HCT116 (cell line): ENCODE measurements around the gene MARVELD1. TPM values are rescaled to one million over a fixed set of nuclear protein-coding genes. Genes with fewer than 3 reads are reported as not detected.

Source experiments
- ATAC-seq: fragments of 200-7000 bp; cut with Tn5 transposase; 2 replicates; pipeline ENCODE4 v1.9.1; 2020; ENCODE audit warnings: mild to moderate bottlenecking, moderate library complexity
- BruUV-seq: library from RNA; stranded (reverse); fragments of 400-500 nt; replicated peaks from 2 replicates; lab custom pipeline; 2021; lab: Mats Ljungman, UMichigan
- CTCF ChIA-PET: fragments of 300-600 bp; sonication (Branson Sonifier 250); formaldehyde crosslinking; loops from one replicate; lab custom pipeline; 2021; ENCODE audit warnings: antibody characterized with exemption; lab: Charles Lee
- POLR2A ChIA-PET: fragments of 300-600, 350-600 bp; sonication (Branson Sonifier 250); formaldehyde crosslinking; loops from one replicate; lab custom pipeline; 2021; ENCODE audit warnings: antibody characterized with exemption; lab: Charles Lee
- RAD21 ChIA-PET, 2 experiments: fragments of 300-600 bp; sonication (Branson Sonifier 250); formaldehyde crosslinking; loops; one replicate each; lab custom pipeline; 2023; ENCODE audit warnings: low total read pairs in 2 of 2; ENCODE audit not compliant: uncharacterized antibody in 2 of 2, unreplicated experiment in 2 of 2, low non-redundant PET in 1 of 2; lab: Charles Lee
- DNase-seq: peaks from one replicate; pipeline ENCODE4 v3.0.0-alpha.2; 2010; ENCODE audit warnings: low read depth, low spot score
- H2AFZ ChIP-seq: fragments of 200-600 bp; shearing (Covaris generic), sonication (generic); 2 replicates; pipeline ENCODE4 v1.6.1; 2017; ENCODE audit warnings: low read depth, mixed run types, mixed read lengths, antibody characterized with exemption, low read length; ENCODE audit not compliant: poor library complexity, severe bottlenecking
- H3K27ac ChIP-seq: 2 replicates; pipeline ENCODE4 v1.5.1; 2012; ENCODE audit warnings: low read depth, low read length
- H3K27me3 ChIP-seq: fragments of 200-600 bp; sonication (generic); 2 replicates; pipeline ENCODE4 v1.6.1; 2016; ENCODE audit warnings: mixed run types, low read length, mixed read lengths; ENCODE audit not compliant: insufficient read depth
- H3K36me3 ChIP-seq, 2 experiments: fragments of 200-500 bp in 1 of 2; fragments of 200-600 bp in 1 of 2; sonication (Bioruptor generic) in 1 of 2; sonication (generic) in 1 of 2; 2 replicates each; pipeline versions ENCODE4 v1.5.1 to v1.6.1; 2014 to 2016; ENCODE audit warnings: low read length in 2 of 2, inconsistent platforms in 1 of 2, mixed read lengths in 1 of 2, mixed run types in 1 of 2; ENCODE audit not compliant: insufficient read depth in 2 of 2, control insufficient read depth in 1 of 2
- H3K4me1 ChIP-seq, 2 experiments: fragments of 200-600 bp in 1 of 2; sonication (generic) in 1 of 2; 2 replicates each; pipeline versions ENCODE4 v1.5.1 to v1.6.1; 2012 to 2017; ENCODE audit warnings: low read length in 2 of 2, inconsistent platforms in 1 of 2, mild to moderate bottlenecking in 1 of 2, mixed read lengths in 1 of 2, mixed run types in 1 of 2, moderate library complexity in 1 of 2; ENCODE audit not compliant: insufficient read depth in 2 of 2, control insufficient read depth in 1 of 2
- H3K4me2 ChIP-seq: fragments of 200-600 bp; sonication (generic); 2 replicates; pipeline ENCODE4 v1.6.1; 2017; ENCODE audit warnings: mixed run types, low read length, mixed read lengths
- H3K4me3 ChIP-seq, 2 experiments: fragments of 200-600 bp in 1 of 2; sonication (generic) in 1 of 2; replicated peaks in 1 of 2; 2 replicates each; pipeline ENCODE4 v1.5.1; 2011 to 2016; ENCODE audit warnings: low read length in 2 of 2, control low read depth in 1 of 2, low read depth in 1 of 2, mild to moderate bottlenecking in 1 of 2, mixed read lengths in 1 of 2, mixed run types in 1 of 2
- H3K79me2 ChIP-seq: fragments of 200-600 bp; sonication (generic); 2 replicates; pipeline ENCODE4 v1.6.1; 2017; ENCODE audit warnings: mild to moderate bottlenecking, mixed run types, low read length, moderate library complexity, mixed read lengths; ENCODE audit not compliant: insufficient read depth
- H3K9ac ChIP-seq: fragments of 200-600 bp; sonication (generic); 2 replicates; pipeline ENCODE4 v1.6.1; 2016; ENCODE audit warnings: low read length, mixed read lengths
- H3K9me2 ChIP-seq: fragments of 200-600 bp; sonication (generic), shearing (Covaris generic); 2 replicates; pipeline ENCODE4 v1.6.1; 2017; ENCODE audit warnings: mixed run types, mild to moderate bottlenecking, moderate library complexity; ENCODE audit not compliant: insufficient read depth
- H3K9me3 ChIP-seq, 2 experiments: fragments of 200-500 bp in 1 of 2; fragments of 200-600 bp in 1 of 2; sonication (Bioruptor generic) in 1 of 2; sonication (generic) in 1 of 2; 2 replicates each; pipeline ENCODE4 v1.6.1; 2014 to 2017; ENCODE audit warnings: low read length in 2 of 2, mixed read lengths in 2 of 2, inconsistent platforms in 1 of 2, low read depth in 1 of 2, mild to moderate bottlenecking in 1 of 2, mixed run types in 1 of 2, moderate library complexity in 1 of 2; ENCODE audit not compliant: control insufficient read depth in 1 of 2, insufficient read depth in 1 of 2
- H4K20me1 ChIP-seq: fragments of 200-600 bp; sonication (generic), shearing (Covaris generic); 2 replicates; pipeline ENCODE4 v1.6.1; 2017; ENCODE audit warnings: mixed run types, mild to moderate bottlenecking, moderate library complexity; ENCODE audit not compliant: insufficient read depth
- CBX3 ChIP-seq: IDR thresholded peaks from 2 replicates; pipeline ENCODE4 v1.6.1; 2012; ENCODE audit warnings: low read depth
- CEBPB ChIP-seq: IDR thresholded peaks from 2 replicates; pipeline ENCODE4 v1.6.1; 2012; ENCODE audit warnings: low read depth
- CTCF ChIP-seq, 3 experiments: fragments of 200-600 bp in 1 of 3; sonication (generic) in 1 of 3; IDR thresholded peaks in 2 of 3; conservative IDR thresholded peaks in 1 of 3; 2 replicates each; pipeline ENCODE4 v1.5.1; 2012 to 2017; ENCODE audit warnings: low read depth in 2 of 3, low read length in 2 of 3, antibody characterized with exemption in 1 of 3, borderline replicate concordance in 1 of 3, control low read depth in 1 of 3, mild to moderate bottlenecking in 1 of 3, mixed read lengths in 1 of 3, mixed run types in 1 of 3, moderate library complexity in 1 of 3; ENCODE audit not compliant: insufficient read depth in 1 of 3
- EGR1 ChIP-seq: IDR thresholded peaks from 2 replicates; pipeline ENCODE4 v1.6.1; 2012; ENCODE audit warnings: low read depth
- ELF1 ChIP-seq: IDR thresholded peaks from 2 replicates; pipeline ENCODE4 v1.6.1; 2012; ENCODE audit warnings: low read depth, borderline replicate concordance
- EZH2phosphoT487 ChIP-seq: fragments of 200-600 bp; IDR thresholded peaks from 2 replicates; pipeline ENCODE4 v1.6.1; 2018; ENCODE audit warnings: antibody characterized with exemption, borderline replicate concordance
- FOSL1 ChIP-seq: IDR thresholded peaks from 2 replicates; pipeline ENCODE4 v1.6.1; 2012; ENCODE audit warnings: low read depth
- JUND ChIP-seq: IDR thresholded peaks from 2 replicates; pipeline ENCODE4 v1.6.1; 2012
- MAX ChIP-seq: IDR thresholded peaks from 2 replicates; pipeline ENCODE4 v1.6.1; 2012
- POLR2A ChIP-seq: IDR thresholded peaks from 2 replicates; pipeline ENCODE4 v1.7.0; 2011; ENCODE audit warnings: borderline replicate concordance; ENCODE audit not compliant: insufficient read depth, insufficient read length; ENCODE audit errors: extremely low read depth
- RAD21 ChIP-seq: IDR thresholded peaks from 2 replicates; pipeline ENCODE4 v1.6.1; 2012; ENCODE audit warnings: low read depth, mild to moderate bottlenecking
- REST ChIP-seq: IDR thresholded peaks from 2 replicates; pipeline ENCODE4 v1.6.1; 2012; ENCODE audit warnings: low read depth
- SIN3A ChIP-seq: IDR thresholded peaks from 2 replicates; pipeline ENCODE4 v1.6.1; 2012; ENCODE audit warnings: low read depth
- SP1 ChIP-seq: IDR thresholded peaks from 2 replicates; pipeline ENCODE4 v1.6.1; 2012; ENCODE audit warnings: low read depth
- TCF7L2 ChIP-seq: IDR thresholded peaks from 2 replicates; pipeline ENCODE4 v1.7.0; 2011; ENCODE audit warnings: borderline replicate concordance, inconsistent platforms; ENCODE audit not compliant: insufficient read depth, insufficient read length; ENCODE audit errors: extremely low read depth
- YY1 ChIP-seq: IDR thresholded peaks from 2 replicates; pipeline ENCODE4 v1.6.1; 2011; ENCODE audit warnings: low read length, low read depth, moderate library complexity, mild to moderate bottlenecking; ENCODE audit not compliant: insufficient replicate concordance; ENCODE audit errors: extremely low read depth
- ZBTB33 ChIP-seq: IDR thresholded peaks from 2 replicates; pipeline ENCODE4 v1.6.1; 2011; ENCODE audit warnings: mild to moderate bottlenecking, low read length, moderate library complexity; ENCODE audit not compliant: insufficient replicate concordance; ENCODE audit errors: extremely low read depth
- ZNF274 ChIP-seq: fragments of 200-500 bp; sonication (Bioruptor generic); IDR thresholded peaks from 2 replicates; pipeline ENCODE4 v1.6.1; 2014; ENCODE audit warnings: mild to moderate bottlenecking, low read depth, low read length, inconsistent platforms
- intact Hi-C: fragments of 100-400 bp; cut with micrococcal nuclease; formaldehyde crosslinking; loops from 2 replicates; pipeline ENCODE4 v1.10.0; 2022
- total RNA-seq: library from RNA; stranded (reverse); gene quantifications from one replicate; pipeline ENCODE4 v1.2.1, GENCODE V29; 2021; ENCODE audit not compliant: unreplicated experiment

Gene MARVELD1
- total RNA-seq, 1 experiment from 2014 or later = 36.1 TPM

GRCh38 chr10:97686962-97687784, 26.4 kb upstream of the MARVELD1 start, which contains the start of gene AVPI1:
AVPI1 (minus strand) TSS chr10:97687241; CDS start chr10:97679905, 7,336 bp downstream.
- ChIA-PET RAD21 (interaction anchor here in 1 of 2 experiments (0.6 to 1.1 kb wide), 2 partner anchors 12 to 46 kb away, joined by 3 to 4 read pairs; no protein-coding TSS in a partner anchor), POLR2A (interaction anchor here (0.5 to 2.7 kb wide), 13 partner anchors 10 to 755 kb away, joined by 3 to 15 read pairs (median 3); partner anchors contain the start of genes MARVELD1 and ZFYVE27), CTCF (interaction anchor here (0.9 to 3.1 kb wide), 12 partner anchors 10 to 354 kb away, joined by 3 to 27 read pairs (median 6); partner anchors contain the start of genes ANKRD2, MARVELD1 and ZFYVE27)
- DNase-seq (peak; percentile 96), ATAC-seq (peak; percentile 87)
- peak within 1 kb of the TSS; percentile 93 for H3K9ac ChIP-seq
- no TSS peak for BruUV-seq
- intact Hi-C loops = no loop called here
- no peaks in the 10 kb centered on the region for H3K27me3 ChIP-seq
- no peaks in the 10 kb centered on the region for H3K9me3 ChIP-seq
- H3K36me3 ChIP-seq = no peaks in the 10 kb centered on the region
- no peaks in the 10 kb centered on the region for H4K20me1 ChIP-seq
- no peak within 1 kb of the TSS for H2AFZ ChIP-seq
- peaks cover 44% of the 10 kb centered on the region for H3K79me2 ChIP-seq
- H3K9me2 ChIP-seq = no peaks in the 10 kb centered on the region
- H3K4me2 ChIP-seq = peak within 1 kb of the TSS; percentile 97
- peaks cover 47 to 67% of the 10 kb centered on the region in 2 experiments for H3K4me1 ChIP-seq
- H3K27ac ChIP-seq = peak within 1 kb of the TSS; percentile 74
- peak within 1 kb of the TSS; percentile 73 to 90 for H3K4me3 ChIP-seq
- TF ChIP-seq SIN3A = peak; percentile 81
- peak; percentile 94 for TF ChIP-seq SP1
- no peak for TF ChIP-seq ZBTB33
- TF ChIP-seq ELF1 = no peak
- TF ChIP-seq CBX3 = peak; percentile 58
- peak; percentile 100 for TF ChIP-seq EGR1
- peak; percentile 99 for TF ChIP-seq MAX
- peak; percentile 59 for TF ChIP-seq TCF7L2
- no peak for TF ChIP-seq EZH2phosphoT487
- peak; percentile 49; the same call in 1 of the 2 replicates for TF ChIP-seq JUND
- no peak for TF ChIP-seq REST
- TF ChIP-seq POLR2A = peak; percentile 56
- TF ChIP-seq YY1 = peak; percentile 56
- no peak for TF ChIP-seq FOSL1
- no peak for TF ChIP-seq ZNF274
- no peak for TF ChIP-seq CTCF (IDR thresholded peaks at IDR 0.05 in 2 of 3, conservative IDR thresholded peaks at IDR 0.05 in 1 of 3; ENCODE audit: borderline replicate concordance in 1 of 3, insufficient read depth in 1 of 3, low read depth in 2 of 3, low read length in 2 of 3)
- peak; percentile 34; the same call in 1 of the 2 replicates for TF ChIP-seq CEBPB
- TF ChIP-seq RAD21 = no peak
